Caki2 (cell line): ENCODE measurements around the gene SIGLEC9. TPM values are rescaled to one million over a fixed set of nuclear protein-coding genes. Genes with fewer than 3 reads are reported as not detected.
A peak's percentile ranks its signal among the peaks of the same experiment; 100 is the strongest.

Source experiments
- DNase-seq: peaks from one replicate; pipeline ENCODE4 v3.0.0-alpha.2; 2015; ENCODE audit warnings: low read depth
- in situ Hi-C: cut with HindIII; loops from 2 replicates; pipeline ENCODE4 v1.10.0; 2016; ENCODE audit warnings: low sequenced_read_pairs, low pct_unique_long_range_greater_than_20kb, mixed read lengths
- total RNA-seq: library from RNA; depleted of rRNA; stranded (reverse); fragments of >200 nt; shearing (Covaris generic); gene quantifications from 2 replicates; pipeline ENCODE4 v1.2.3, GENCODE V29; 2014; ENCODE audit warnings: low replicate concordance

The SIGLEC9 gene
- total RNA-seq, 1 experiment from 2014 or later: 1.5 TPM

DNA sequence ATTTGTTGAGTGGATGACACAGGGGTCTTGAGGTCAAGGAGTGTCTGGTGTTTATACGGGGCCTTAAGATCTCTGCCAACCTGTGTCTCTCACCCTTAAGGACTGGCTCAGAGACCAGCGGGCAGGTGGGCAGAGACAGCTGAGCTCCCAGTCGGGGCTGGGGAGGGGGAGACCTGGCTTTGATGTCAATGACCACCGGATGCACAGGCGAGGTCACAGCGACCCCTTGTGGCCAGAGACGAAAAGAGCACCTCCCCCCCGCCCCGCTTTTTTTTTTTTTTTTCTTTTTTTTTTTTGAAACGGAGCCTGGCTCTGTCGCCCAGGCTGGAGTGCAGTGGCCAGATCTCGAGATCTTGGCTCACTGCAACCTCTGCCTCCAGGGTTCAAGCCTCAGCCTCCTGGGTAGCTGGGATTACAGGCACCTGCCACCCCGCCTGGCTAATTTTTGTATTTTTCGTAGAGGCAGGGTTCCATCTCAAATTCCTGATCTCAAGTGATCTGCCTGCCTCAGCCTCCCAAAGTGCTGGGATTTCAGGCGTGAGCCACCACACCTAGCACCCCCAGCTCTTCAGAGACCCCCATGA is 29.9 kb upstream of the SIGLEC9 start:
- in situ Hi-C loops: no loop called here
- DNase-seq: peak; percentile 34

- no peak for DNase-seq
- in situ Hi-C loops: no loop called here
These were observed 28.1 kb upstream of the SIGLEC9 start for GRCh38 chr19:51096473-51097165.

DNA sequence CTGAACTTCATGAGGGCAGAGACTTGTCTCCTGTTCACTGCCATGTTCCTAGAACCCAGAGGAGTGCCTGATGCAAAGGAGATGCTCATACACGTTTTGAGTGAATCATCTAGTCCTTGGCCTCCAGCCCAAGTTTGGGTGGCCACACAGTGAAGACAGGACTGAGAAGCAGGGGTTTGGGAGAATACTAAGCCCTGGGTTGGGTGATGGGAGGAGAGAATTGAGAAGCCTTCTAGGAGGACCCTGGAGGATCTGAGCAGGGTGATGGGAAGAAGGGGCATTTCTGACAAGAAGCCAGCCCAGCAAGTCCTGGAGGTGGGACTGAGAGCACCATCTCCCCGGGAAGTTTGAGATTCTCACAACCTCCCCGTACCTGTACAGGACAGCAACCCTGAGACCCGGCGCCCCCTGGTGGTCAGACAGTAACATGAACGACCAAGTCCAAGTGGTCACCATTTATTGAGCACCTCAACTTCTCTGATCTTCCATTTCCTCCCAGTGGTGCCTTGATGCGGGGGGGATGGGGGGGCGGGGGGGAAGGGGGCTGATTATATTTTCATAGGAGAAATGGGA is 27.5 kb upstream of the SIGLEC9 start:
- in situ Hi-C loops: no loop called here
- DNase-seq: peak; percentile 30

GRCh38 chr19:51097796-51098195 is 26.9 kb upstream of the SIGLEC9 start:
- no peak for DNase-seq
- in situ Hi-C loops: no loop called here

- DNase-seq: no peak
- in situ Hi-C loops: no loop called here
These were observed 26.2 kb upstream of the SIGLEC9 start for GRCh38 chr19:51098365-51099046.

DNA sequence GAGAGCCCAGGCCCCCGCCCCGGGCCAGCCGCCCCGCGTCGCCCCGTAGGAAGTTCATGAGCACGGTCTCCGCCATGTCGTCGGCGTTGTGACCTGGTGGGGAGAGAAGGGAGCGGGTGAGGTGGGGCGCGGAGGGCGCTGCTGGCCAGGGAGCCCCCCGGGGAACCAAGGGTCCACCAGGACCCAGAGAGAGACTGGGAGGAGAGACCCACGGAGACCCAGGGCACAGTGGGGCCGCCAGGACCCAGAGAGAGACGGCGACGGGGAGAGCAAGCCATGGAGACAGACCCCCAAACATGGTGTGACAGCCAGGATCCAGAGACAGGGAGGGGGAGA is 25.7 kb upstream of the SIGLEC9 start:
- in situ Hi-C loops: no loop called here
- DNase-seq: no peak

DNA sequence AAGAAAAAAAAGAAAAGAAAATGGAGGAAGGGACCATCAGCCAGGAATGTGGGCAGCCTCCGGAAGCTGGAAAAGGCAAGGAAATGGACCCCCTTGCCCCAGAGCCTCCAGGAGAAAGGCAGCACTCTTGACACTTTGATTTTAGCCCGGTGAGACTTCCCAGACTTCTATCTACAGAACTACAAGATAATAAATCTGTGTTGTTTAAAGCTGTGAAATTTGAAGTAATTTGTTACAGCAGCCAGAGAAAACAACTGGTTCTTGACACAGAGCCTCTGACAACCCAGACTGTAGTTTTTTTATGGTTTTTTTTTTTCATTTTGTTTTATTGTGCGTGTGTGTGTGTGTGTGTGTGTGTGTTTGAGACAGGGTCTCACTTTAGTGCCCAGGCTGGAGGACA is 24.1 kb upstream of the SIGLEC9 start:
- in situ Hi-C loops: no loop called here
- no peak for DNase-seq

GRCh38 chr19:51101171-51101865 is 23.4 kb upstream of the SIGLEC9 start:
- in situ Hi-C loops: no loop called here
- no peak for DNase-seq

DNA sequence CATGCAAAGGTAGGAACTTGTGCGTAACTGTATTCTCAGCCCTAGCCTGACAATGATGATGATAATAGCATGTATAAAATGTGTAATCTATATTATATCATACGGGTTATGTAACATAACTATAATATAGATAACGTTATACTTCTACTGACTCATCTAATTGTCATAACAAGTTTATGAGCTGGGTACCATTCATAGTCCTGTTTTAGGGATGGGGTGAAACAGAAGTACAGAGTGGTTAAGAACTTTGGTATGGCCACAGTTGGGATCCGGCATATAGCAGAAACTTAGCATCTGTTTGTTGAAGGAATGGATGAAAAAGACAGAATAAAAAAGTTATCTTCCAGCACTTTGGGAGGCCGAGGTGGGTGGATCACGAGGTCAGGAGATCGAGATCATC is 21.7 kb upstream of the SIGLEC9 start:
- DNase-seq: no peak
- in situ Hi-C loops: no loop called here

DNA sequence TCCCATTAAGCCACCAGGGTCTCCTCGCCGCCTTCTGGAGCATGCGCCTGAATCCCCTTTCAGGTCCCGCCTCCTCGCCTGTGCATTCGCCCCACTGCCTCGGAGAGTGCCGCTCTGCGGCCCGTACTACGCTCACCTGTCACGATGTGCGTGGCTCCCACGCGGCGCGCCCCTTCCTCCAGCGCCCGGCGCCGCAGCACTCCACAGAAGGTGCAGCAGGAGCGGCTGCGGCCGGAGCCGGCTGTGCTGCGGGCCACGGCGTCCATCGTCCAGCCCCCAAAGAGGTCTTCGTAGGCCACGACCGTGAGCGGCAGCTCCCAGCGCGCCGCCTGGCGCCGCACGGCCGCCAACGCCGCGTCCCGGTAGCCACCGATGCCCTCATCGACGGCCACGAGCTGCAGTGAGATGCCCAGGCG is 20.8 kb upstream of the SIGLEC9 start:
- no peak for DNase-seq
- in situ Hi-C loops: no loop called here

GRCh38 chr19:51107406-51108065 is 17.2 kb upstream of the SIGLEC9 start:
- no peak for DNase-seq
- in situ Hi-C loops: no loop called here

- in situ Hi-C loops: no loop called here
These were observed 16.5 kb upstream of the SIGLEC9 start, which contains the start of gene CTU1 for GRCh38 chr19:51108066-51108804. TSS of gene CTU1 (minus strand) at chr19:51108409. CDS start at chr19:51104569, 3,840 bp downstream.

DNA sequence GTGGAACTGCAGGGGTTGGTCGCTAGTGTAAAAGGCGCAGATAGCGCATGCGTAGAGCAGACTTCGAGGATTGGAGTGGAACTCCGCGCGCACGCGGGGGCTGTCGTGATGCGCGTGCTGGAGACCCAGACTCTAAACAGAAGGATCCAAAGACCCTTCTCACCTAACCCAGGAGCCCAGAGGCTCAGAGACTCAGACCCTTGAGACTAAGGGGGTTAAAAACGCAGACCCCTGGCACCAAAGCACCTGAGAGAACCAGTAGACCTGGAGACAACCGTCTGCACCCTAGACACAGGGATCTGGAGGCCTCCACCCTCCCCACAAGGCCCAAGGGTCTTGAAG is 15.9 kb upstream of the SIGLEC9 start:
- in situ Hi-C loops: no loop called here
- no peak for DNase-seq

More at GRCh38 chr19:51108066-51108804, 16.5 kb upstream of the SIGLEC9 start, which contains the start of gene CTU1:
- DNase-seq: peak; percentile 99

DNA sequence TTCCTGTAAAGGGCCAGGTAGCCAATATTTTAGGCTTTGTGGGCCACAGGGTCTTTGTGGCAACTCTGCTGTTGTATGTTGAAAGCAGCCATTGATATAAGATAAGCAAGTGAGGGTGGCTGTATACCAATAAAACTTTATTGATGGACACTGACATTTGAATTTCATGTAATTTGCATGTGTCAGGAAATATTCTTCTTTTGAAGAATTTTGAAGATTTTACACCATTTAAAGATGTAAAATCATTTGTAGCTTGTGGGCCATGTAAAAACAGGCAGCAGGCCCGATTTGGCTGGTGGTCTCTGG is 14.1 kb upstream of the SIGLEC9 start:
- no peak for DNase-seq
- in situ Hi-C loops: no loop called here

DNA sequence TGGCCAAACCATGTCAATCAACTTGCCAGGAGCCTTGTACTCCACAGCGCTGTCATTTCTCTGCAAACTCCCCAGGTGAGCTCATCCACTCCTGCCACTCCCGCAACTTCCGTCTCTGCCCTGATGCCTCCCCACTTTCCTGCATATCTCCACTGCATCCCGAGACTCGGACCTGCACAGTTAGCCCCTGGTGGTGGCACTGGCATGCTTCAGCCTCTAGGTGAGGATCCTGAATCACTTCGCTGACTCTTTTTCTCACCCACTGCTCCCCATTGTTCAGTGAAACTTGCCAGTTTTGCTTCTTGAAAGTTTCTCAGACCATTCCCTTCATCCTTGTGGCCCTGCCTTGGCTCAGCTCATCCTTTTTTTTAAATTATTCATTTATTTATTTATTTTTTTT is 13.1 kb upstream of the SIGLEC9 start:
- DNase-seq: no peak
- in situ Hi-C loops: no loop called here

DNA sequence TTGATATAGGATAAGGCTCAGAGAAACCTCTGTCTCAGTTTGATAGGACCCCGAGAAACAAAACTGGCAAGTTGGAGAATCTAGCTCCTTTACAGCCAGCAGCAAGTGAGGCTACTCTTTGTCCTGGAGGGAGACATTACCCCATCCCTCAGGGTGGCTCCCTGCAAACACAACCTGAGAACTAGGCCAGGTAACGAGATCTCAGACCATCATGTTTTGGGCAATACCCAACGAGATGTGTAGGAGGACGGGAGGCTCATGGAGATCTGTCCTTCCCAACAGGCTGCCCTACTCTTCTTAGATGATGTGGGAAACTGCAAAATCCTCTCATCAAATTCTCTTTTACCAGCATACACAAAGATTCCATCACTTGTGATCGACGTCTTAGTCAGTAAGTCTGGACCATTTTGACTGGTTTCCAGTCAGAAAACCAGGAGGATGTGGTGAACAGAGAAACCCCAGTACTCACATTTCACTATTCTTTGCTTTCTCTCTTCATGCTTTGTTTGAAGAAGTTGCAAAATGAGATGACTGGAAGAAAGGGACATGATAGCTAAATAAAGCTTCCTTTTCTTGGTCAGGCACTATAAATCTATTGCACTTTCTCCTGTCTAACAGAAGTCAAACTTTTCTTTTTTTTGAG is 10.5 kb upstream of the SIGLEC9 start:
- in situ Hi-C loops: no loop called here
- no peak for DNase-seq

DNA sequence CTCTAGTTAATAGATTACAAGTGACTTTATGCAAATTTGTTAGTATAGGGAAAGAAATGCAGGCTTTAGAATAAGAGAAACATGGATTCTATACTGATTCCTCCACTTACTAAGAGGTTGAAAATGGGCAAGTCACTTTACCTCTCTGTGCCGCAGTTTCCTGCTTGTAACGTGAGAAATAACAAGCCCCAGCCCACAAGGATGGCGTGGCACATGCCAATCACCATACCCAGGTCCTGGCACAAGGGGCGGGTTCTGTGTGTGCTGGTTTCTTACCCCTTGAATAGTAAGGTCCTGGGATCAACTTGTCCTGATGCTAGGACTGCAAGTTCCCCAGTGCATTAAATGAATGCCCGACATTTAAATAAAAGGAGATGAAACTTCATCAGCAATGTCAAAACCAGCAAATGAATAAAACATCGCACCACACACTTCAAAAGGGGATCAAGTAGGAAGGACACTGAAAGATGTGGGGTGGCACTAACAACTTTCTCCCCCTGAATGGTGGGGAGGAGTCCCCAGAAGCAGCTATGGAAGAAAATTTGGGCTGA is 7.9 kb upstream of the SIGLEC9 start:
- in situ Hi-C loops: no loop called here
- no peak for DNase-seq
